GM19099 (cell line): ENCODE data around the gene UPP1.

Experiments
- POLR2A ChIP-seq: IDR thresholded peaks from 3 replicates; pipeline ENCODE4 v1.6.1; 2011; ENCODE audit warnings: low read depth; ENCODE audit not compliant: insufficient read length; ENCODE audit errors: extremely low read depth

UPP1 gene

GRCh38 chr7:48089046-48090003 is at the start of gene UPP1:
Gene UPP1 (plus strand): TSS chr7:48089265. CDS start chr7:48094784, 5,519 bp downstream.
- TF ChIP-seq POLR2A, result peak; percentile 79

- TF ChIP-seq POLR2A, result no peak
Measured at GRCh38 chr7:48040944-48041652, 48.0 kb upstream of the UPP1 start.

GRCh38 chr7:48041653-48041970 is 47.5 kb upstream of the UPP1 start:
- no peak for TF ChIP-seq POLR2A

- TF ChIP-seq POLR2A, result no peak
Measured at GRCh38 chr7:48042216-48042615, 46.8 kb upstream of the UPP1 start.

DNA sequence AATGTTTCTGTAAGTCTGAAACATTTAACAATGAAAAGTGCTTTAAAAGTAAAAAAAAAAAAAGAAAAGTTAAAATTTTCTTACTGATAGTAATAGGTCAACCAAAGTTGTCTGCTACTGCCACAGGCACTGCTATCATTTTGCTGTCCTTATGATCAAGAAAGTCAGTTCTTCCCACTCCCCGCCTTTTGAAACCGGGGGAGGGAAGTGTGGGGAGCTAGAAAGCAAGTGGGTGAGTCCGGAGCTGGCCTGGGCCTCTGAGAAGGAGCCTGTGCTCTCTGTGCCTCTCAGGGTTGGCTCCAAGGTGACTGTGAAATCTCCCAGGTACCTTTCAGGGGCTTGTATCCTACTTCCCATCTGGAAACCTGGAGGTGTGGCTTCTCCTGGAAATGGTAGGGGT is 46.4 kb upstream of the UPP1 start:
- TF ChIP-seq POLR2A, result no peak

DNA sequence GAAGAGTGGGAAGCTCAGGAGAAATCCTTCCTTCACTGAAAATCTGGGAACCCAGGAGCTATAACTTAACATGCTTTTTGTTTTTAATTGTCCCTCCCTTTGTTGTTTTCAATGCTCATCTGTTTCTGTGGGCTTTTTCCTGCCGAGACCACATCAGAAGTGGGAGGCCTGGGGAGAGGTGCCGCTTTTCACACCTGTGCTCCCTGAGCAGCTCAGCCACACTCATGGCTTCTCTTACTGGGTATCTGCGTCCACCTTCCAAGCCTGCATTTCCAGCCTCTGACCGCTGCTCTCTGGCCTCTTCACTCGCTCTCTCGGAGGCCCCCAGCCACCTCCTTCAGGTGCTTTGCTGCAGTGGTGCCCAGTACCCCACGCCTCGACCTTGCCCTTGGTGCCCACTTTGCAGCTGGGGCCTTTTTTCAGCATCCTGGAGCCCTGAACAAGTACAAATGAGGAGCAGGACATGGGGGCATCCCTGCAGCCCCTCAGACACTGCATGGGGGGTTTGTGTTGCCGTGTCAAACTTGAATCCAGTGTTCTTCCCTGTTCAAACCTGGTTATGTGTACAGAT is 43.8 kb upstream of the UPP1 start:
- TF ChIP-seq POLR2A, result no peak

- no peak for TF ChIP-seq POLR2A
Measured at GRCh38 chr7:48046458-48046857, 42.6 kb upstream of the UPP1 start.

DNA sequence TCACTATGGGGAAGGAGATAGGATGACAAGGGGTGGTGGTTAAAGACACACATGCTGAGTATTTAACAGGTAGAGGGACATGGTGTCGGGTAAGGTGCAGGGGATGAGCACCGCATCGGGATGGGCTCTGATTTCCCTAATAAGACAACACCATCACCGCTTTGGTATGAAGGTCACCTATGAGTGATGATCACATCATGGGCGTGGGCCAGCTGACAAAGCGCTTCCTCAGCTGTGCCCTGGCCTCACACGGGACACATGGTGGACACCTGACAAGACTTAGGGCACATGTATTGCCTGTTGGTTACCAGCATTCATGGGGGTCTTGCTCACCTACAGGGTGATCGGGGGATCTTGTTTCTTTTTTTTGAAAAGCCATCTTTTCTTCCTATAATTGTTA is 41.0 kb upstream of the UPP1 start:
- no peak for TF ChIP-seq POLR2A

DNA sequence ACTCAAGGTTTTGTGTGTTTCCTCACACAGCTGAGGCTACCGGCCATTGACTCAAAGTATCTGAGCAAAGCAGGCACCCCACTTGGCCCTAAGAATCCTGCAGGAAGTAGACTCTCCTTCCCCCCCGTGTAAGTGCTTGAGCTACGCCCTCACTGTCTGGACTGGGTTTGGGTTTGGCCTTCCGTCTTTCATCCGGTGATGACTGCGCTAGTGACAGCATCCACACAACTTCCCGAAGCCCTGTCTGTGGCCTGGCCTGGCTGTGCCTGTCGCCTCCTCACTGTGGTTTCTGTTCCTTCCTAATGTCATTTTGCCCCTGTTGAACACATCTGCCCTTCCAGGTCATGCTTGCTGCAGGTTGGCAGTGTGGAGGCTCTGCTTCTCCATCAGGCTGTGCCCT is 39.2 kb upstream of the UPP1 start:
- no peak for TF ChIP-seq POLR2A

GRCh38 chr7:48052748-48053147 is 36.3 kb upstream of the UPP1 start:
- TF ChIP-seq POLR2A, result no peak

DNA sequence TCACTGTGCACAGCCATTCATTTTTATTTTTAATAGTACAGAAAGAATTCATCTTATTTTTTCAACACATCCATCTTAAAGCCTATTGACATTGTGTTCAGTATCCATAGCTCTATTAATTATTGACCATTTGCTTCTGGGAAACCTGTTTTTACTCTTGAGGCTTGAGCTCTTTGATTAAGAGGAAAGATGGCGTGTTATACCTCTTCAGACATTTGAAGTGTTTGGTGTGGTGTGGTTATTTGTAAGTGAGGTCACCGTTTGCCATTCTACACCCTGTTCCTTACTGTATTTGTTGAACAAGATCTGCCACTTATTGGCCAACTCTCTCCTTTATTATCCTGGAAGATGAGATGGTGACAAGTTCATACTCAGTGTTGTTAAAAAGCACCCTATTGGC is 35.3 kb upstream of the UPP1 start:
- TF ChIP-seq POLR2A, result no peak

DNA sequence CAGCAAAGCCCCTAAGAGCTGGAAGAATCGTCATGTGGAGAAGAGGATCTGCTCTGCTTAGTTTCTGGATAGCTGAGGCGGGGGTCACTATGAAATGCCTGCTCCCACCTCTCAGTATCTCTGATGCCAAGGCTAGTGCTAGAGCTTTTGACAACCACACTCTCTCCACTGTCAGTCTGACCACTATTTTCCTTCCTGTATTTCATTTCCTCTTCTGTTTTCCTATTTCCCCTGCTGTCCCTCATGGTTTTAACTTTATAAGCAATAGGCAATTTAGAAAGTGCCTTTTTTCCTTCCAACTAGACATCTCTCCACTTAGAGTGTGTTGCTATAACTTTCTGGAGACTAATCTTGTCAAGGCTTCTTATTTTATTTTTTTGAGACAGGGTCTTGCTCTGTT is 30.1 kb upstream of the UPP1 start:
- no peak for TF ChIP-seq POLR2A

DNA sequence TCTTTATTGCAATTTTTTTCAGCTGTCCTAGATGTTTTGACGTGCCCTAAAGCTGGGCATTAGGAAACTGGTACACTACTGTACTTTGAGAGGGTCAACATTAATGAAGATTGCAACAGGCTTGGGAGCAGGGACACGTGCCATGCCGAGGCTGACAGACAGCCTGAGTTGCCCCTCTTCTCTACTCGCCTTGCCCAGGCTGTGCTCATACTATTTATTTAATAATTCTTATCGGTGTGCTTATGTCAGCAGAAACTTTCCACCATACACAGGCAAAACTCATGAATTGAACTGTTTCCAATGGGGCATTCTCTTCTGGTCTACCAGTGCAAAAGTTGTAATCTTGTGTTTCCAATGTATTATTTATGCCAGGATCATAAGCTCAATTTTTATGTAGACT is 29.4 kb upstream of the UPP1 start:
- no peak for TF ChIP-seq POLR2A

DNA sequence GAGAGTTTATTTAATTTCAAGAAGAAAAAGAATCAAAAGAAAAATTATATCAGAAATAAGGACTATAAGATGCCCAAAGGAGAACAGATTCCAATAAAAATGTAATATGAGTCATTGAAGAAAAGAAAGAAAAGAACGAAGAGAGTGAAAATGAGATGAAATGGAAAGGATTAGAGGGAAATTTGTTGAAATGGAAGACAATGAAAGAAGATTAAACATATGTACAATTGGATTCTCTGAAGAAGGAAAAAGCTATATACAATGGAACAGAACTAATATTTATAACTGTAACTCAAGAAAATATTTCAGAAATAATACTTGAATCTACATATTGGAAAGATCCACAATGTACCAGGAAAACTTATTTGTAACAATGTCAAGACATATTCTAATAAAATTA is 25.1 kb upstream of the UPP1 start:
- no peak for TF ChIP-seq POLR2A

DNA sequence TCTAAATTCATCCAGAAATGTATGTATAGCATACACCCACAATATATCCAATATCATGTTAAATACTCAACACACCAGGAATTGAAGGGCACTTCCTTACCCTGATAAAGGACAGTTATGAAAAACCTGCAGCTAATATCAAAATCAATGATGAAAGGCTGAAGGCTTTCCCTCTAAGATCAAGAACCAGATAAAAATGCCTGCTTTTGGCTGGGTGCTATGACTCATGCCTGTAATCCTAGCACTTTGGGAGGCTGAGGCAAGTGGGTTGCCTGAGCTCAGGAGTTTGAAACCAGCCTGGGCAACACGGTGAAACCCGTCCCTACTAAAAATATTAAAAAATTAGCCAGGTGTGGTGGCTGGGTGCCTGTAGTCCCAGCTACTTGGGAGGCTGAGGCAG is 21.6 kb upstream of the UPP1 start:
- TF ChIP-seq POLR2A, result no peak

- TF ChIP-seq POLR2A, result no peak
Measured at GRCh38 chr7:48074204-48074654, 14.8 kb upstream of the UPP1 start.
